K562 (cell line): Measurements from ENCODE around the gene GLRA3. TPM values are rescaled to one million over a fixed set of nuclear protein-coding genes. Genes with fewer than 3 reads are reported as not detected.

Source experiments
- ATAC-seq: fragments of 200-7000 bp; cut with Tn5 transposase; 3 replicates; pipeline ENCODE4 v1.9.1; 2020; ENCODE audit warnings: moderate library complexity
- BruUV-seq: library from RNA; stranded (reverse); fragments of 400-500 nt; replicated peaks from 2 replicates; lab custom pipeline; 2021; lab: Mats Ljungman, UMichigan
- CTCF ChIA-PET: fragments of 300-600 bp; formaldehyde crosslinking; extraction: SDS; loops from one replicate; lab custom pipeline; 2021; ENCODE audit warnings: low intra/inter-chr PET ratio; lab: Yijun Ruan, JAX
- POLR2A ChIA-PET: fragments of 300-600, 350-650 bp; sonication (Branson Sonifier 250); formaldehyde crosslinking; extraction: SDS; loops from one replicate; lab custom pipeline; 2021; ENCODE audit warnings: antibody characterized with exemption, inconsistent platforms; lab: Yijun Ruan, JAX
- DNase-seq, 4 experiments: peaks; one replicate each; pipeline versions ENCODE4 v3.0.0 to v3.0.0-alpha.2; 2011 to 2018; ENCODE audit warnings: low spot score in 3 of 4, mixed read lengths in 3 of 4; ENCODE audit errors: extremely low read depth in 1 of 4
- FAIRE-seq: peaks from 2 replicates; lab custom pipeline; 2011; peaks lifted over from hg19 to GRCh38; lab: Jason Lieb, UNC
- H2AFZ ChIP-seq: 2 replicates; pipeline ENCODE4 v1.6.0; 2011; ENCODE audit warnings: low read depth, low read length, control low read depth, inconsistent platforms
- H3K27ac ChIP-seq: fragments of 200-600 bp; 3 replicates; pipeline ENCODE4 v1.8.0; 2011; ENCODE audit warnings: low read depth, mild to moderate bottlenecking, control low read depth, inconsistent platforms, low read length, moderate library complexity, mixed read lengths; ENCODE audit errors: extremely low read depth
- H3K27me3 ChIP-seq, 2 experiments: fragments of 300-600 bp in 1 of 2; 2 replicates in 1 of 2; 3 replicates in 1 of 2; pipeline versions ENCODE4 v1.6.0 to v1.8.0; 2011; ENCODE audit warnings: inconsistent platforms in 2 of 2, low read length in 2 of 2, mild to moderate bottlenecking in 1 of 2, mixed read lengths in 1 of 2, moderate library complexity in 1 of 2; ENCODE audit not compliant: control insufficient read depth in 2 of 2, insufficient read depth in 2 of 2
- H3K36me3 ChIP-seq: fragments of 300-600 bp; 3 replicates; pipeline ENCODE4 v1.8.0; 2011; ENCODE audit warnings: mild to moderate bottlenecking, low read length, inconsistent platforms; ENCODE audit not compliant: control insufficient read depth, insufficient read depth
- H3K4me1 ChIP-seq, 2 experiments: fragments of 200-600 bp in 1 of 2; replicated peaks in 1 of 2; 2 replicates in 1 of 2; 3 replicates in 1 of 2; pipeline versions ENCODE4 v1.5.1 to v1.8.0; 2011; ENCODE audit warnings: inconsistent platforms in 2 of 2, low read length in 2 of 2, mild to moderate bottlenecking in 1 of 2, mixed read lengths in 1 of 2, moderate library complexity in 1 of 2; ENCODE audit not compliant: control insufficient read depth in 2 of 2, insufficient read depth in 2 of 2
- H3K4me2 ChIP-seq: 2 replicates; pipeline ENCODE4 v1.6.1; 2011; ENCODE audit warnings: low read length, control low read depth, inconsistent platforms, mixed read lengths; ENCODE audit not compliant: insufficient read depth
- H3K4me3 ChIP-seq: fragments of 200-600 bp; sonication (generic), shearing (Covaris generic); 2 replicates; pipeline ENCODE4 v1.5.1; 2016; ENCODE audit warnings: control low read depth, inconsistent platforms
- H3K79me2 ChIP-seq: fragments of 200-600 bp; 3 replicates; pipeline ENCODE4 v1.8.0; 2011; ENCODE audit warnings: low read length, inconsistent platforms; ENCODE audit not compliant: control insufficient read depth, insufficient read depth
- H3K9ac ChIP-seq, 2 experiments: 2 replicates each; pipeline versions ENCODE4 v1.6.0 to v1.6.1; 2011; ENCODE audit warnings: low read depth in 2 of 2, low read length in 2 of 2, control low read depth in 1 of 2, inconsistent platforms in 1 of 2, mild to moderate bottlenecking in 1 of 2, mixed read lengths in 1 of 2; ENCODE audit not compliant: insufficient read depth in 1 of 2
- H3K9me1 ChIP-seq: one replicate; pipeline ENCODE4 v1.6.0; 2011; ENCODE audit warnings: inconsistent platforms, mild to moderate bottlenecking, low read length, moderate library complexity; ENCODE audit not compliant: control insufficient read depth, insufficient read depth
- H3K9me3 ChIP-seq: replicated peaks from 2 replicates; pipeline ENCODE4 v1.5.1; 2011; ENCODE audit warnings: low read depth, low read length, inconsistent platforms; ENCODE audit not compliant: control insufficient read depth, insufficient read depth
- H4K20me1 ChIP-seq: replicated peaks from 2 replicates; pipeline ENCODE4 v1.6.1; 2011; ENCODE audit warnings: low read length, inconsistent platforms, mixed read lengths; ENCODE audit not compliant: control insufficient read depth, insufficient read depth
- ARID1B ChIP-seq: fragments of 450-650 bp; IDR thresholded peaks from 2 replicates; pipeline ENCODE4 v1.6.1; 2016; ENCODE audit warnings: antibody characterized with exemption, mild to moderate bottlenecking, inconsistent platforms
- BMI1 ChIP-seq: fragments of 150-350 bp; IDR thresholded peaks from 2 replicates; pipeline ENCODE4 v1.6.1; 2014; ENCODE audit warnings: low read length
- FOXA3 ChIP-seq, 2 experiments: fragments of 450-650 bp in 1 of 2; sonication (generic) in 1 of 2; formaldehyde crosslinking; IDR thresholded peaks in 1 of 2; conservative IDR thresholded peaks in 1 of 2; 2 replicates each; pipeline versions ENCODE4 v1.4.0 to v1.8.0; 2020 to 2022; ENCODE audit warnings: mild to moderate bottlenecking in 2 of 2, missing genetic modification reagents in 1 of 2
- HMG20B ChIP-seq: fragments of 250-450 bp; sonication (Bioruptor Pico); IDR thresholded peaks from 2 replicates; pipeline ENCODE4 v1.5.0; 2021; ENCODE audit warnings: mild to moderate bottlenecking
- NFIX ChIP-seq: fragments of 250-450 bp; sonication (Bioruptor Pico); IDR thresholded peaks from 2 replicates; pipeline ENCODE4 v1.4.0; 2020; ENCODE audit warnings: low read depth, mild to moderate bottlenecking, moderate library complexity
- NFXL1 ChIP-seq: fragments of 450-650 bp; formaldehyde crosslinking; IDR thresholded peaks from 2 replicates; pipeline ENCODE4 v1.4.0; 2021; ENCODE audit warnings: mild to moderate bottlenecking
- NR2C2 ChIP-seq, 2 experiments: fragments of 200-800 bp in 1 of 2; sonication (Bioruptor generic) in 1 of 2; sonication (generic) in 1 of 2; formaldehyde crosslinking in 1 of 2; IDR thresholded peaks; 2 replicates each; pipeline versions ENCODE4 v1.6.1 to v1.8.0; 2016 to 2022; ENCODE audit warnings: mild to moderate bottlenecking in 1 of 2, missing compliant biosample characterization in 1 of 2, missing genetic modification characterization in 1 of 2, missing genetic modification reagents in 1 of 2
- POLR2H ChIP-seq: IDR thresholded peaks from 2 replicates; pipeline ENCODE4 v1.6.1; 2016; ENCODE audit warnings: missing genetic modification characterization, low read depth, mild to moderate bottlenecking, control low read depth, missing compliant biosample characterization, moderate library complexity
- SP2 ChIP-seq: IDR thresholded peaks from 2 replicates; pipeline ENCODE4 v1.6.1; 2011; ENCODE audit warnings: mild to moderate bottlenecking, low read depth, low read length, moderate library complexity; ENCODE audit not compliant: poor library complexity, severe bottlenecking; ENCODE audit errors: extremely low read depth
- STAG1 ChIP-seq: sonication (generic); formaldehyde crosslinking; IDR thresholded peaks from 2 replicates; pipeline ENCODE4 v1.5.0; 2020; ENCODE audit warnings: missing genetic modification reagents, borderline replicate concordance
- TARDBP ChIP-seq: fragments of 450-650 bp; IDR thresholded peaks from 2 replicates; pipeline ENCODE4 v1.6.1; 2016
- ZNF445 ChIP-seq: fragments of 250-450 bp; sonication (Bioruptor Pico); IDR thresholded peaks from 2 replicates; pipeline ENCODE4 v1.4.0; 2020; ENCODE audit warnings: low read depth, mild to moderate bottlenecking, moderate library complexity
- WGBS: fragments of 100-300 bp; shearing (Covaris generic); methylation state at CpG from one replicate; pipeline ENCODE4 v1.1.6; 2016; ENCODE audit warnings: low coverage, mixed read lengths; ENCODE audit not compliant: insufficient coverage; ENCODE audit errors: missing lambda C conversion rate; 5-methylcytosine and 5-hydroxymethylcytosine counted together
- in situ Hi-C: fragments of 300-500 bp; cut with MboI; formaldehyde crosslinking; loops from 4 replicates; pipeline ENCODE4 v1.15.0; 2018; ENCODE audit warnings: inconsistent platforms, mixed read lengths
- intact Hi-C: fragments of 100-400 bp; cut with micrococcal nuclease; formaldehyde crosslinking; loops from 2 replicates; pipeline ENCODE4 v1.14.2; 2022
- polyA plus RNA-seq, 8 experiments: library from polyadenylated mRNA; depleted of rRNA in 4 of 8; stranded (reverse) in 5 of 8; unstranded in 3 of 8; fragments of >200 nt; fragmentation: Nextera tagmentation in 2 of 8; fragmentation: Illumina TruSeq in 1 of 8; extraction: Ambion mirVana in 2 of 8; extraction: Trizol in 1 of 8; gene quantifications; 2 replicates each; pipeline versions ENCODE4 v1.2.1 to v1.2.3, GENCODE V29; 2011 to 2014; ENCODE audit warnings: inconsistent platforms in 1 of 8, missing spikeins in 1 of 8
- total RNA-seq, 7 experiments: library from RNA; depleted of rRNA in 6 of 7; stranded (reverse); fragments of >200 nt in 6 of 7; fragmentation: Illumina TruSeq in 2 of 7; extraction: Trizol in 2 of 7; gene quantifications; 2 replicates each; pipeline versions ENCODE4 v1.2.1 to v1.2.3, GENCODE V29; 2011 to 2021; ENCODE audit warnings: low replicate concordance in 1 of 7
- TF ChIP-seq, protein P1 (sequence below): fragments of 450-650 bp; formaldehyde crosslinking; IDR thresholded peaks from 2 replicates; pipeline ENCODE4 v1.4.0; 2020; ENCODE audit warnings: mild to moderate bottlenecking, mixed read lengths
- TF ChIP-seq, protein P2 (sequence below): sonication (generic); formaldehyde crosslinking; IDR thresholded peaks from 2 replicates; pipeline ENCODE4 v1.9.0; 2022; ENCODE audit warnings: mild to moderate bottlenecking, missing genetic modification reagents
- TF ChIP-seq, protein P3 (sequence below): fragments of 450-650 bp; IDR thresholded peaks from 2 replicates; pipeline ENCODE4 v1.6.1; 2016; ENCODE audit warnings: borderline replicate concordance
- TF ChIP-seq, protein P4 (sequence below): fragments of 250-450 bp; sonication (Bioruptor Pico); IDR thresholded peaks from 2 replicates; pipeline ENCODE4 v1.8.0; 2021; ENCODE audit warnings: moderate library complexity, mild to moderate bottlenecking, inconsistent platforms
- TF ChIP-seq, protein P5 (sequence below): sonication (generic); formaldehyde crosslinking; IDR thresholded peaks from 2 replicates; pipeline ENCODE4 v1.9.0; 2022; ENCODE audit warnings: mild to moderate bottlenecking, missing genetic modification reagents

The GLRA3 gene
- total and polyA plus RNA-seq, 9 of the 15 experiments (the other 6 are each of a cell fraction or from before 2014, with no cell fraction given) = 0.06 to 0.14 (median 0.08) TPM; not detected in 2

DNA sequence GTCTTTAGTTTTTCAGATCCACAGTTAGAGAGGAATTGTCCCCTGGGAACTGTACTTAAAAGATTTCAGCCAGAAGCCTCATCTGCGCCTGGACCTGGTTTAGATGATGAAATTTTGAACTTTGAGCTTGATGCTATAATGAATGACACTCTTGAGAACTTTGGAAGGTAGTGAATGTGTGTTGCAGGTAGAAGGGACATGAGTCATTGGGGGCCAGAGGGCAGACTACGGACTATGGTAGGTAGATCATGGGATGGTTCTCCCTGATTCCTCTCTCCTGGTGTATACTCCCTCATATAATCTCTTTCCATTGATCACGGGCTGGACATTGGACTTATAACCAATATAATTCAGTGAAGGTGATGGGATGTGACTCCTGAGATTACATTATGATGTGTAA is 38.9 kb upstream of the GLRA3 start:
- H2AFZ ChIP-seq = no peak overlapping the region
- H3K4me3 ChIP-seq = no peak overlapping the region
- H3K79me2 ChIP-seq = no peaks in the 10 kb centered on the region
- ChIA-PET CTCF (no interaction called here), POLR2A (no interaction called here)
- no peaks in the 10 kb centered on the region for H4K20me1 ChIP-seq
- in situ Hi-C loops (no loop called here), intact Hi-C loops (no loop called here)
- H3K27me3 ChIP-seq = no peaks in the 10 kb centered on the region
- BruUV-seq = no TSS peak
- H3K9ac ChIP-seq = no peak overlapping the region
- H3K9me1 ChIP-seq = no peaks in the 10 kb centered on the region
- H3K9me3 ChIP-seq = no peaks in the 10 kb centered on the region
- H3K4me1 ChIP-seq = no peaks in the 10 kb centered on the region
- 0% methylated on average over 3 of the region's 3 CpGs for WGBS
- H3K36me3 ChIP-seq = no peaks in the 10 kb centered on the region
- no peak overlapping the region for H3K27ac ChIP-seq
- DNase-seq (no peak), ATAC-seq (no peak), FAIRE-seq (no peak)
- H3K4me2 ChIP-seq = no peak overlapping the region
- TF ChIP-seq, protein P1, sequence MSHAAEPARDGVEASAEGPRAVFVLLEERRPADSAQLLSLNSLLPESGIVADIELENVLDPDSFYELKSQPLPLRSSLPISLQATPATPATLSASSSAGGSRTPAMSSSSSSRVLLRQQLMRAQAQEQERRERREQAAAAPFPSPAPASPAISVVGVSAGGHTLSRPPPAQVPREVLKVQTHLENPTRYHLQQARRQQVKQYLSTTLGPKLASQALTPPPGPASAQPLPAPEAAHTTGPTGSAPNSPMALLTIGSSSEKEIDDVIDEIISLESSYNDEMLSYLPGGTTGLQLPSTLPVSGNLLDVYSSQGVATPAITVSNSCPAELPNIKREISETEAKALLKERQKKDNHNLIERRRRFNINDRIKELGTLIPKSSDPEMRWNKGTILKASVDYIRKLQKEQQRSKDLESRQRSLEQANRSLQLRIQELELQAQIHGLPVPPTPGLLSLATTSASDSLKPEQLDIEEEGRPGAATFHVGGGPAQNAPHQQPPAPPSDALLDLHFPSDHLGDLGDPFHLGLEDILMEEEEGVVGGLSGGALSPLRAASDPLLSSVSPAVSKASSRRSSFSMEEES (CRISPR knock-in tag) = no peak
- TF ChIP-seq HMG20B (CRISPR knock-in tag) = no peak
- TF ChIP-seq TARDBP = no peak
- no peak for TF ChIP-seq STAG1
- TF ChIP-seq ARID1B = no peak
- no peak for TF ChIP-seq NFXL1 (CRISPR knock-in tag)
- TF ChIP-seq, protein P2, sequence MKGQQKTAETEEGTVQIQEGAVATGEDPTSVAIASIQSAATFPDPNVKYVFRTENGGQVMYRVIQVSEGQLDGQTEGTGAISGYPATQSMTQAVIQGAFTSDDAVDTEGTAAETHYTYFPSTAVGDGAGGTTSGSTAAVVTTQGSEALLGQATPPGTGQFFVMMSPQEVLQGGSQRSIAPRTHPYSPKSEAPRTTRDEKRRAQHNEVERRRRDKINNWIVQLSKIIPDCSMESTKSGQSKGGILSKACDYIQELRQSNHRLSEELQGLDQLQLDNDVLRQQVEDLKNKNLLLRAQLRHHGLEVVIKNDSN (CRISPR knock-in tag) = no peak
- no peak for TF ChIP-seq BMI1
- TF ChIP-seq, protein P3, sequence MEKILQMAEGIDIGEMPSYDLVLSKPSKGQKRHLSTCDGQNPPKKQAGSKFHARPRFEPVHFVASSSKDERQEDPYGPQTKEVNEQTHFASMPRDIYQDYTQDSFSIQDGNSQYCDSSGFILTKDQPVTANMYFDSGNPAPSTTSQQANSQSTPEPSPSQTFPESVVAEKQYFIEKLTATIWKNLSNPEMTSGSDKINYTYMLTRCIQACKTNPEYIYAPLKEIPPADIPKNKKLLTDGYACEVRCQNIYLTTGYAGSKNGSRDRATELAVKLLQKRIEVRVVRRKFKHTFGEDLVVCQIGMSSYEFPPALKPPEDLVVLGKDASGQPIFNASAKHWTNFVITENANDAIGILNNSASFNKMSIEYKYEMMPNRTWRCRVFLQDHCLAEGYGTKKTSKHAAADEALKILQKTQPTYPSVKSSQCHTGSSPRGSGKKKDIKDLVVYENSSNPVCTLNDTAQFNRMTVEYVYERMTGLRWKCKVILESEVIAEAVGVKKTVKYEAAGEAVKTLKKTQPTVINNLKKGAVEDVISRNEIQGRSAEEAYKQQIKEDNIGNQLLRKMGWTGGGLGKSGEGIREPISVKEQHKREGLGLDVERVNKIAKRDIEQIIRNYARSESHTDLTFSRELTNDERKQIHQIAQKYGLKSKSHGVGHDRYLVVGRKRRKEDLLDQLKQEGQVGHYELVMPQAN = no peak
- TF ChIP-seq, protein P4, sequence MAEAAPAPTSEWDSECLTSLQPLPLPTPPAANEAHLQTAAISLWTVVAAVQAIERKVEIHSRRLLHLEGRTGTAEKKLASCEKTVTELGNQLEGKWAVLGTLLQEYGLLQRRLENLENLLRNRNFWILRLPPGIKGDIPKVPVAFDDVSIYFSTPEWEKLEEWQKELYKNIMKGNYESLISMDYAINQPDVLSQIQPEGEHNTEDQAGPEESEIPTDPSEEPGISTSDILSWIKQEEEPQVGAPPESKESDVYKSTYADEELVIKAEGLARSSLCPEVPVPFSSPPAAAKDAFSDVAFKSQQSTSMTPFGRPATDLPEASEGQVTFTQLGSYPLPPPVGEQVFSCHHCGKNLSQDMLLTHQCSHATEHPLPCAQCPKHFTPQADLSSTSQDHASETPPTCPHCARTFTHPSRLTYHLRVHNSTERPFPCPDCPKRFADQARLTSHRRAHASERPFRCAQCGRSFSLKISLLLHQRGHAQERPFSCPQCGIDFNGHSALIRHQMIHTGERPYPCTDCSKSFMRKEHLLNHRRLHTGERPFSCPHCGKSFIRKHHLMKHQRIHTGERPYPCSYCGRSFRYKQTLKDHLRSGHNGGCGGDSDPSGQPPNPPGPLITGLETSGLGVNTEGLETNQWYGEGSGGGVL (CRISPR knock-in tag) = no peak
- TF ChIP-seq ZNF445 = no peak
- no peak for TF ChIP-seq NFIX (CRISPR knock-in tag)
- TF ChIP-seq, protein P5, sequence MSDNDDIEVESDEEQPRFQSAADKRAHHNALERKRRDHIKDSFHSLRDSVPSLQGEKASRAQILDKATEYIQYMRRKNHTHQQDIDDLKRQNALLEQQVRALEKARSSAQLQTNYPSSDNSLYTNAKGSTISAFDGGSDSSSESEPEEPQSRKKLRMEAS (CRISPR knock-in tag) = no peak
- no peak for TF ChIP-seq SP2
- TF ChIP-seq FOXA3 (CRISPR knock-in tag; conservative IDR thresholded peaks at IDR 0.05 in 1 of 2, IDR thresholded peaks at IDR 0.05 in 1 of 2) = no peak
- TF ChIP-seq NR2C2 (CRISPR knock-in tag; IDR thresholded peaks at IDR 0.05) = no peak
- TF ChIP-seq NR2C2 (tag; IDR thresholded peaks at IDR 0.05) = no peak
- no peak for TF ChIP-seq POLR2H
